HEK293 (cell line): ENCODE results near the gene CARTPT.

Source experiments
- CTCF ChIA-PET: fragments of 350-600 bp; formaldehyde crosslinking; extraction: SDS; loops from one replicate; lab custom pipeline; 2021; ENCODE audit warnings: antibody characterized with exemption; lab: Yijun Ruan, JAX
- POLR2A ChIA-PET: fragments of 300-600 bp; formaldehyde crosslinking; extraction: SDS; loops from one replicate; lab custom pipeline; 2020; ENCODE audit warnings: antibody characterized with exemption, inconsistent platforms; lab: Yijun Ruan, JAX
- H3K27ac ChIP-seq: fragments of 200-500 bp; sonication (Bioruptor generic); 2 replicates; pipeline ENCODE4 v1.5.1; 2014; ENCODE audit warnings: low read depth, low read length, control low read depth, inconsistent platforms; ENCODE audit errors: extremely low read depth
- H3K36me3 ChIP-seq, 2 experiments: fragments of 200-500 bp in 1 of 2; sonication (Bioruptor generic) in 1 of 2; 1 replicate in 1 of 2; 2 replicates in 1 of 2; pipeline ENCODE4 v1.5.1; 2014 to 2017; ENCODE audit warnings: inconsistent platforms in 2 of 2, low read length in 2 of 2; ENCODE audit not compliant: control insufficient read depth in 2 of 2, insufficient read depth in 1 of 2
- H3K4me1 ChIP-seq: fragments of 200-500 bp; sonication (Bioruptor generic); 2 replicates; pipeline ENCODE4 v1.5.1; 2014; ENCODE audit warnings: mild to moderate bottlenecking, low read length, inconsistent platforms; ENCODE audit not compliant: control insufficient read depth, insufficient read depth
- H3K4me3 ChIP-seq: 2 replicates; pipeline ENCODE4 v1.5.1; 2011; ENCODE audit warnings: low read depth, mild to moderate bottlenecking, control low read depth, low read length, moderate library complexity
- H3K9me3 ChIP-seq: fragments of 200-500 bp; sonication (Bioruptor generic); 2 replicates; pipeline ENCODE4 v1.5.1; 2014; ENCODE audit warnings: low read depth, low read length, inconsistent platforms; ENCODE audit not compliant: control insufficient read depth, insufficient read depth
- GLIS2 ChIP-seq: fragments of 450-650 bp; formaldehyde crosslinking; IDR thresholded peaks from 2 replicates; pipeline ENCODE4 v1.5.1; 2016; ENCODE audit warnings: missing biosample characterization, missing genetic modification characterization
- KLF17 ChIP-seq: fragments of 450-650 bp; formaldehyde crosslinking; IDR thresholded peaks from 2 replicates; pipeline ENCODE4 v1.5.1; 2016; ENCODE audit warnings: missing biosample characterization, missing genetic modification characterization
- MZF1 ChIP-seq: fragments of 450-650 bp; formaldehyde crosslinking; IDR thresholded peaks from 2 replicates; pipeline ENCODE4 v1.5.1; 2017; ENCODE audit warnings: missing biosample characterization, missing genetic modification characterization, borderline replicate concordance
- OSR2 ChIP-seq: fragments of 450-650 bp; formaldehyde crosslinking; IDR thresholded peaks from 2 replicates; pipeline ENCODE4 v1.5.1; 2016; ENCODE audit warnings: missing biosample characterization, missing genetic modification characterization
- PBX3 ChIP-seq: sonication (generic); formaldehyde crosslinking; IDR thresholded peaks from 2 replicates; pipeline ENCODE4 v1.8.1; 2022; ENCODE audit warnings: mild to moderate bottlenecking, moderate library complexity, missing genetic modification reagents
- PRDM4 ChIP-seq: fragments of 450-650 bp; formaldehyde crosslinking; IDR thresholded peaks from 2 replicates; pipeline ENCODE4 v1.5.1; 2017; ENCODE audit warnings: missing biosample characterization, missing genetic modification characterization
- SCRT1 ChIP-seq: fragments of 450-650 bp; formaldehyde crosslinking; IDR thresholded peaks from 2 replicates; pipeline ENCODE4 v1.5.1; 2016; ENCODE audit warnings: missing biosample characterization, missing genetic modification characterization, borderline replicate concordance
- ZNF157 ChIP-seq: fragments of 450-650 bp; formaldehyde crosslinking; IDR thresholded peaks from 2 replicates; pipeline ENCODE4 v1.5.1; 2016; ENCODE audit warnings: missing biosample characterization, missing genetic modification characterization
- ZNF26 ChIP-seq: fragments of 450-650 bp; formaldehyde crosslinking; IDR thresholded peaks from 2 replicates; pipeline ENCODE4 v1.5.1; 2016; ENCODE audit warnings: missing biosample characterization, missing genetic modification characterization
- ZNF274 ChIP-seq, 2 experiments: fragments of 200-500 bp in 1 of 2; fragments of 450-650 bp in 1 of 2; sonication (Bioruptor generic) in 1 of 2; formaldehyde crosslinking in 1 of 2; IDR thresholded peaks; 2 replicates each; pipeline versions ENCODE4 v1.5.1 to v1.6.1; 2014 to 2016; ENCODE audit warnings: borderline replicate concordance in 1 of 2, inconsistent platforms in 1 of 2, low read length in 1 of 2, missing biosample characterization in 1 of 2, missing genetic modification characterization in 1 of 2
- ZNF624 ChIP-seq: fragments of 450-650 bp; formaldehyde crosslinking; IDR thresholded peaks from 2 replicates; pipeline ENCODE4 v1.5.1; 2017; ENCODE audit warnings: missing biosample characterization, missing genetic modification characterization
- ZNF701 ChIP-seq: fragments of 450-650 bp; formaldehyde crosslinking; IDR thresholded peaks from 2 replicates; pipeline ENCODE4 v1.5.1; 2016; ENCODE audit warnings: missing biosample characterization, missing genetic modification characterization
- ZNF837 ChIP-seq: fragments of 450-650 bp; formaldehyde crosslinking; IDR thresholded peaks from 2 replicates; pipeline ENCODE4 v1.5.1; 2016; ENCODE audit warnings: missing biosample characterization, missing genetic modification characterization

Gene CARTPT

GRCh38 chr5:71679714-71680113 is 39.4 kb upstream of the CARTPT start:
- ChIA-PET POLR2A (no interaction called here), CTCF (interaction anchor here (0.7 kb wide), 2 partner anchors 13 to 28 kb away, joined by 3 to 4 read pairs; no protein-coding TSS in a partner anchor)
- Histone ChIP-seq H3K4me3 (no peak overlapping the region), H3K9me3 (no peaks in the 10 kb centered on the region), H3K27ac (no peak overlapping the region), H3K36me3 (no peaks in the 10 kb centered on the region), H3K4me1 (no peaks in the 10 kb centered on the region)
- TF ChIP-seq ZNF701 (tag by site-specific recombination) (no peak), OSR2 (no peak), KLF17 (tag by site-specific recombination) (no peak)

GRCh38 chr5:71680510-71680909 is 38.6 kb upstream of the CARTPT start:
- TF ChIP-seq ZNF274 (IDR thresholded peaks at IDR 0.05; ENCODE audit: low read length) (no peak), ZNF274 (tag by site-specific recombination; IDR thresholded peaks at IDR 0.05; ENCODE audit: borderline replicate concordance) (no peak), MZF1 (tag by site-specific recombination) (no peak), ZNF26 (tag by site-specific recombination) (no peak), ZNF837 (no peak), PRDM4 (tag by site-specific recombination) (no peak), SCRT1 (tag by site-specific recombination) (no peak)
- TF ChIP-seq, all 188 proteins: peak for 0
- POLR2A ChIA-PET = no interaction called here
- H3K27ac ChIP-seq = no peak overlapping the region
- no peak overlapping the region for H3K4me3 ChIP-seq
- CTCF ChIA-PET = no interaction called here
- no peaks in the 10 kb centered on the region for H3K36me3 ChIP-seq
- H3K4me1 ChIP-seq = no peaks in the 10 kb centered on the region
- H3K9me3 ChIP-seq = no peaks in the 10 kb centered on the region

- ChIA-PET POLR2A (no interaction called here), CTCF (no interaction called here)
- TF ChIP-seq GLIS2 (tag by site-specific recombination) (no peak), PBX3 (CRISPR knock-in tag) (no peak), ZNF624 (no peak), ZNF157 (tag by site-specific recombination) (no peak)
- Histone ChIP-seq H3K9me3 (no peaks in the 10 kb centered on the region), H3K4me3 (no peak overlapping the region), H3K4me1 (no peaks in the 10 kb centered on the region), H3K36me3 (no peaks in the 10 kb centered on the region), H3K27ac (no peak overlapping the region)
These were observed 37.8 kb upstream of the CARTPT start for GRCh38 chr5:71681296-71681695.
